ENCODE measurements around the gene LRRC56. TPM values are rescaled to one million over a fixed set of nuclear protein-coding genes. Genes with fewer than 3 reads are reported as not detected.

LRRC56 gene
- total RNA-seq, 2 experiments from 2014 or later: 2.4 TPM

GRCh38 chr11:520428-521176, 16.7 kb upstream of the LRRC56 start:
- Histone ChIP-seq H3K9me3 (ENCODE audit: control insufficient read depth in 1 of 2, insufficient read depth in 1 of 2, low read length in 2 of 2) (peaks cover 6 to 16% of the 10 kb centered on the region in 2 experiments), H3K27ac (ENCODE audit: low read depth in 1 of 2, low read length in 2 of 2) (no peak overlapping the region), H3K36me3 (ENCODE audit: insufficient read depth, low read length) (no peaks in the 10 kb centered on the region), H3K27me3 (ENCODE audit: control insufficient read depth in 1 of 2, insufficient read depth in 2 of 2, low read length in 2 of 2) (no peaks in the 10 kb centered on the region), H3K4me3 (ENCODE audit: low read length) (no peak overlapping the region), H3K4me1 (ENCODE audit: insufficient read depth, low read length) (peaks cover 8% of the 10 kb centered on the region)
- ChIA-PET POLR2A (interaction anchor here (0.9 kb wide), 1 partner anchor 14 kb away, joined by 4 read pairs; no protein-coding TSS in a partner anchor), CTCF (interaction anchor here (0.6 kb wide), 1 partner anchor 254 kb away, joined by 3 read pairs; no protein-coding TSS in a partner anchor)
- no peak for TF ChIP-seq CTCF (IDR thresholded peaks at IDR 0.05)
- Mint-ChIP-seq H3K9me3 (peaks cover 2% of the 10 kb centered on the region), H3K4me1 (ENCODE audit: low read depth) (peaks cover 4% of the 10 kb centered on the region), H3K36me3 (ENCODE audit: low read depth) (no peaks in the 10 kb centered on the region), H3K27ac (no peak overlapping the region), H3K4me3 (peak overlapping the region; percentile 20), H3K27me3 (no peaks in the 10 kb centered on the region)
- DNase-seq (no peak), ATAC-seq (ENCODE audit: poor library complexity) (no peak)
- intact Hi-C loops (cut with DNase I, micrococcal nuclease): no loop called here

GRCh38 chr11:521177-521688, 16.1 kb upstream of the LRRC56 start:
- Histone ChIP-seq H3K36me3 (ENCODE audit: insufficient read depth, low read length) (no peaks in the 10 kb centered on the region), H3K27me3 (ENCODE audit: control insufficient read depth in 1 of 2, insufficient read depth in 2 of 2, low read length in 2 of 2) (no peaks in the 10 kb centered on the region), H3K27ac (ENCODE audit: low read depth in 1 of 2, low read length in 2 of 2) (no peak overlapping the region), H3K4me3 (ENCODE audit: low read length) (no peak overlapping the region), H3K4me1 (ENCODE audit: insufficient read depth, low read length) (peaks cover 8% of the 10 kb centered on the region), H3K9me3 (ENCODE audit: control insufficient read depth in 1 of 2, insufficient read depth in 1 of 2, low read length in 2 of 2) (peaks cover 6 to 14% of the 10 kb centered on the region in 2 experiments)
- ChIA-PET POLR2A (interaction anchor here (0.9 kb wide), 1 partner anchor 15 kb away, joined by 4 read pairs; no protein-coding TSS in a partner anchor), CTCF (no interaction called here)
- H3K4me3 Mint-ChIP-seq: no peak overlapping the region
- DNase-seq (no peak), ATAC-seq (ENCODE audit: poor library complexity) (no peak)
- H3K36me3 Mint-ChIP-seq (ENCODE audit: low read depth): no peaks in the 10 kb centered on the region
- H3K4me1 Mint-ChIP-seq (ENCODE audit: low read depth): peaks cover 4% of the 10 kb centered on the region
- H3K27me3 Mint-ChIP-seq: no peaks in the 10 kb centered on the region
- H3K9me3 Mint-ChIP-seq: peaks cover 2% of the 10 kb centered on the region
- H3K27ac Mint-ChIP-seq: no peak overlapping the region
- no peak for TF ChIP-seq CTCF (IDR thresholded peaks at IDR 0.05)
- intact Hi-C loops (cut with DNase I, micrococcal nuclease): no loop called here

- no peaks in the 10 kb centered on the region for H3K9me3 Mint-ChIP-seq
- Histone ChIP-seq H3K27me3 (ENCODE audit: control insufficient read depth in 1 of 2, insufficient read depth in 2 of 2, low read length in 2 of 2) (no peaks in the 10 kb centered on the region), H3K36me3 (ENCODE audit: insufficient read depth, low read length) (peaks cover 2% of the 10 kb centered on the region), H3K9me3 (ENCODE audit: control insufficient read depth in 1 of 2, insufficient read depth in 1 of 2, low read length in 2 of 2) (no peaks in the 10 kb centered on the region), H3K4me1 (ENCODE audit: insufficient read depth, low read length) (no peaks in the 10 kb centered on the region), H3K27ac (ENCODE audit: low read depth in 1 of 2, low read length in 2 of 2) (no peak overlapping the region), H3K4me3 (ENCODE audit: low read length) (no peak overlapping the region)
- no peak for DNase-seq
- no peak overlapping the region for H3K4me3 Mint-ChIP-seq
- no peak for ATAC-seq (ENCODE audit: poor library complexity)
- no peaks in the 10 kb centered on the region for H3K27me3 Mint-ChIP-seq
- H3K36me3 Mint-ChIP-seq (ENCODE audit: low read depth): no peaks in the 10 kb centered on the region
- intact Hi-C loops (cut with DNase I, micrococcal nuclease): no loop called here
- POLR2A ChIA-PET: no interaction called here
- TF ChIP-seq CTCF (IDR thresholded peaks at IDR 0.05): no peak
- CTCF ChIA-PET: no interaction called here
- no peaks in the 10 kb centered on the region for H3K4me1 Mint-ChIP-seq (ENCODE audit: low read depth)
- H3K27ac Mint-ChIP-seq: no peak overlapping the region
Measured at GRCh38 chr11:526192-526591, 11.1 kb upstream of the LRRC56 start.

All from CD4-positive, alpha-beta T cell (primary cell).